ENCODE measurements around the gene ASIC2. TPM values are rescaled to one million over a fixed set of nuclear protein-coding genes. Genes with fewer than 3 reads are reported as not detected.
A peak's percentile ranks its signal among the peaks of the same experiment; 100 is the strongest.

ASIC2 gene
- total RNA-seq, 2 experiments from 2014 or later, result not detected

DNA sequence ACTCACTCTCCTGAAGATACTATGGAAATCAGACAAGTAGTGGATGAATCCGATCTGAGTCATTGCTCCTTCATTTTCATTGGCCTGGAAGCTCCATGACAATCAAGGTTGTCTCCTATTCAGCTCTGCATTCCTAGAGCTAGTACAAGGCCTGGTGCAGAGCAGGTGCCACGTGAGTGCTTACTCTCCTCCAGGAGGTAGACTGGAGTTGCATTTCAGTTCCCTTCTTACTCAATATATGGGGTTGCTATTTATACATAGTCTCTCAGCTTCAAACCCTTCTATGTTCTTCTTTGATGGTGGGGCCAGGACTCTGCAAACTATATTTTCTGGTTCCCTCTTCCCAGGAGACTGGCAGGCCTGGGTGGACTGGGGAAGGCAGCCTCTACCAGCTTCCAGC, 148.3 kb downstream of the ASIC2 start:
- CTCF ChIA-PET, result no interaction called here
- ATAC-seq, result no peak

GRCh38 chr17:33142705-33143299, 150.3 kb downstream of the ASIC2 start:
- H3K4me3 Mint-ChIP-seq, result no peak overlapping the region
- ATAC-seq, result no peak
- peak; percentile 27 for DNase-seq
- POLR2A ChIA-PET, result no interaction called here
- CTCF ChIA-PET, result no interaction called here
- intact Hi-C loops (cut with micrococcal nuclease), result no loop called here
- TF ChIP-seq, protein P1, sequence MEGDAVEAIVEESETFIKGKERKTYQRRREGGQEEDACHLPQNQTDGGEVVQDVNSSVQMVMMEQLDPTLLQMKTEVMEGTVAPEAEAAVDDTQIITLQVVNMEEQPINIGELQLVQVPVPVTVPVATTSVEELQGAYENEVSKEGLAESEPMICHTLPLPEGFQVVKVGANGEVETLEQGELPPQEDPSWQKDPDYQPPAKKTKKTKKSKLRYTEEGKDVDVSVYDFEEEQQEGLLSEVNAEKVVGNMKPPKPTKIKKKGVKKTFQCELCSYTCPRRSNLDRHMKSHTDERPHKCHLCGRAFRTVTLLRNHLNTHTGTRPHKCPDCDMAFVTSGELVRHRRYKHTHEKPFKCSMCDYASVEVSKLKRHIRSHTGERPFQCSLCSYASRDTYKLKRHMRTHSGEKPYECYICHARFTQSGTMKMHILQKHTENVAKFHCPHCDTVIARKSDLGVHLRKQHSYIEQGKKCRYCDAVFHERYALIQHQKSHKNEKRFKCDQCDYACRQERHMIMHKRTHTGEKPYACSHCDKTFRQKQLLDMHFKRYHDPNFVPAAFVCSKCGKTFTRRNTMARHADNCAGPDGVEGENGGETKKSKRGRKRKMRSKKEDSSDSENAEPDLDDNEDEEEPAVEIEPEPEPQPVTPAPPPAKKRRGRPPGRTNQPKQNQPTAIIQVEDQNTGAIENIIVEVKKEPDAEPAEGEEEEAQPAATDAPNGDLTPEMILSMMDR (IDR thresholded peaks at IDR 0.05), result no peak
- H3K9me3 Mint-ChIP-seq, result no peaks in the 10 kb centered on the region
- H3K36me3 Mint-ChIP-seq (ENCODE audit: low read depth), result no peaks in the 10 kb centered on the region
- H3K27ac Mint-ChIP-seq, result no peak overlapping the region
- H3K27me3 Mint-ChIP-seq, result peaks cover 9% of the 10 kb centered on the region
- H3K4me1 Mint-ChIP-seq (ENCODE audit: low read depth), result no peaks in the 10 kb centered on the region

More for the DNA sequence above, 148.3 kb downstream of the ASIC2 start:
- H3K27ac Mint-ChIP-seq, result no peak overlapping the region
- H3K4me3 Mint-ChIP-seq, result no peak overlapping the region
- H3K4me1 Mint-ChIP-seq (ENCODE audit: low read depth), result no peaks in the 10 kb centered on the region
- intact Hi-C loops (cut with micrococcal nuclease), result no loop called here
- peaks cover 4% of the 10 kb centered on the region for H3K27me3 Mint-ChIP-seq
- no peak for DNase-seq
- no peaks in the 10 kb centered on the region for H3K9me3 Mint-ChIP-seq
- TF ChIP-seq, protein P1 (IDR thresholded peaks at IDR 0.05), result no peak
- POLR2A ChIA-PET, result no interaction called here
- H3K36me3 Mint-ChIP-seq (ENCODE audit: low read depth), result no peaks in the 10 kb centered on the region

DNA sequence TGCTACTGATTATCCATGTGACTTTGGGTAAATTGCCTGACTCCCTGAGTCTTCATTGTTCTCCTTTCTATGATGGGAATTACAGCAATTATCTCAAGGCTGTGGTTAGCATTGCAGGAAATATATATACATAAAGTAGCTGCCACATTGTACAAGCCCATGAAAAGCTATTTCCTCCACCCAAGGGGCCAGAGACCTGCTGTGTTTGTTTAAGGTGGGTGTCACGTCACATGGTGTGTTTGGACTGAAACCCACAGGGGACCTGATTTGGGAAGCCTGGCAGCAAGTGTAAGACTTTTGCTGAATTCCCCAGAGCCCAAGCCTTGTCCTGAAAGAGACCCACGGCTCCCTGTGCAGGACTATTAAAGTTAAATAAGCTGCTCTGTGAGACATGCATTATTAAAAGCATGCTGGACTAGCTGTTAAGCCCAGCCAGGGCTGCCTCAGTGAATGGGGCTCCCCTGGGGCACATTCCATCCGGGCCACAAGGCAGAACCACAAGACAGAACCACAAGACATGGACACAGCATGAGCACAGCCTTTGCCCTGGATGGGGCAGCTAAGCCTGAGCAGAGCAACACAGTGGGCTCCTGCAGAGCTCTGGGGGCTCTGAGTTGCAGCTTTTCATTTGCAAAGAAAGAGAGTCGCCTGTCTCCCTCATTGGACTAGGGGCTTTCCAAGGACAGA, 152.5 kb downstream of the ASIC2 start:
- ChIA-PET POLR2A (interaction anchor here (0.8 kb wide), 1 partner anchor 149 kb away, joined by 3 read pairs; the partner anchor contains the start of gene SPACA3), CTCF (no interaction called here)
- ATAC-seq, result no peak
- DNase-seq, result no peak
- H3K9me3 Mint-ChIP-seq, result no peaks in the 10 kb centered on the region
- H3K4me3 Mint-ChIP-seq, result no peak overlapping the region
- H3K36me3 Mint-ChIP-seq (ENCODE audit: low read depth), result no peaks in the 10 kb centered on the region
- TF ChIP-seq, protein P1 (IDR thresholded peaks at IDR 0.05), result no peak
- H3K4me1 Mint-ChIP-seq (ENCODE audit: low read depth), result no peaks in the 10 kb centered on the region
- no peak overlapping the region for H3K27ac Mint-ChIP-seq
- intact Hi-C loops (cut with micrococcal nuclease), result no loop called here
- H3K27me3 Mint-ChIP-seq, result peaks cover 12% of the 10 kb centered on the region

DNA sequence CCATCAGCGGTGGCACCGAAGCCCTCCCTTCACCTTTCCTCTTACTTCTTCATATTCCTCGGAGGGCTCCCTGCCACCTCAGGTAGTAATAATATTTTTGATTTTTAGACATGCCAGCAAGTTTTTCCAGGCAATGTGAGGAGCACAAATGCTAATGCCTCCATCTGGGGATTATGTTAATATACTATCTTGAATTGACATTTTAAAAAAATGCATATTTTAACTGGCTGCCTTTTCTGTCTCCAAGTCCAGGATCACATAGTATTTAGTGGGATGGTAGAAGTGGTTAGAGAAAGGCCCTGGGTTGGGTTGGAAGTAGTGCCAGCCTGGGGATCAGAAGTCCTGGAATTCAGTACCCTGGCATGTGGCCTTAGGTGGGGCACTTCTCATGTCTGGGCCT, 154.5 kb downstream of the ASIC2 start:
- Mint-ChIP-seq H3K36me3 (ENCODE audit: low read depth) (no peaks in the 10 kb centered on the region), H3K9me3 (no peaks in the 10 kb centered on the region), H3K4me3 (no peak overlapping the region), H3K4me1 (ENCODE audit: low read depth) (no peaks in the 10 kb centered on the region), H3K27ac (no peak overlapping the region), H3K27me3 (peaks cover 12% of the 10 kb centered on the region)
- intact Hi-C loops (cut with micrococcal nuclease), result no loop called here
- DNase-seq (no peak), ATAC-seq (no peak)
- ChIA-PET POLR2A (no interaction called here), CTCF (no interaction called here)
- TF ChIP-seq, protein P1 (IDR thresholded peaks at IDR 0.05), result no peak

- Mint-ChIP-seq H3K9me3 (no peaks in the 10 kb centered on the region), H3K27ac (no peak overlapping the region), H3K4me3 (no peak overlapping the region), H3K36me3 (ENCODE audit: low read depth) (no peaks in the 10 kb centered on the region), H3K4me1 (ENCODE audit: low read depth) (no peaks in the 10 kb centered on the region), H3K27me3 (peaks cover 9% of the 10 kb centered on the region)
- TF ChIP-seq, protein P1 (IDR thresholded peaks at IDR 0.05), result no peak
- POLR2A ChIA-PET, result no interaction called here
- intact Hi-C loops (cut with micrococcal nuclease), result no loop called here
- ATAC-seq (no peak), DNase-seq (no peak)
- CTCF ChIA-PET, result no interaction called here
These were observed 155.7 kb downstream of the ASIC2 start for GRCh38 chr17:33137426-33137825.

All from activated CD8-positive, alpha-beta T cell treated with anti-CD3 and anti-CD28 coated beads for 36 hours (primary cell).